Osteoblast (primary cell): ENCODE results near the gene HELZ. TPM values are rescaled to one million over a fixed set of nuclear protein-coding genes. Genes with fewer than 3 reads are reported as not detected.
A peak's percentile ranks its signal among the peaks of the same experiment; 100 is the strongest.

Source experiments
- DNase-seq: peaks from one replicate; pipeline ENCODE4 v3.0.0; 2011; ENCODE audit warnings: low spot score, mixed read lengths; ENCODE audit not compliant: insufficient read length; ENCODE audit errors: missing footprints
- H2AFZ ChIP-seq: 2 replicates; pipeline ENCODE4 v1.6.0; 2011; ENCODE audit warnings: mild to moderate bottlenecking, low read length
- H3K27ac ChIP-seq: 2 replicates; pipeline ENCODE4 v1.5.1; 2011; ENCODE audit warnings: mild to moderate bottlenecking, low read depth, low read length, moderate library complexity
- H3K27me3 ChIP-seq: 2 replicates; pipeline ENCODE4 v1.6.0; 2012; ENCODE audit warnings: mild to moderate bottlenecking, control low read depth, inconsistent platforms, low read length, moderate library complexity; ENCODE audit not compliant: insufficient read depth
- H3K36me3 ChIP-seq: 2 replicates; pipeline ENCODE4 v1.5.1; 2011; ENCODE audit warnings: mild to moderate bottlenecking, low read length, control low read depth, moderate library complexity; ENCODE audit not compliant: insufficient read depth
- H3K4me1 ChIP-seq: 2 replicates; pipeline ENCODE4 v1.5.1; 2011; ENCODE audit warnings: mild to moderate bottlenecking, low read length, control low read depth, moderate library complexity; ENCODE audit not compliant: insufficient read depth
- H3K4me2 ChIP-seq: 2 replicates; pipeline ENCODE4 v1.6.0; 2011; ENCODE audit warnings: mild to moderate bottlenecking, low read length; ENCODE audit not compliant: insufficient read depth
- H3K4me3 ChIP-seq: fragments of 200-600 bp; sonication (generic); 3 replicates; pipeline ENCODE4 v1.5.1; 2012; ENCODE audit warnings: mild to moderate bottlenecking, low read length, inconsistent platforms; ENCODE audit not compliant: insufficient read depth
- H3K79me2 ChIP-seq: 2 replicates; pipeline ENCODE4 v1.6.0; 2012; ENCODE audit warnings: mild to moderate bottlenecking, low read length, control low read depth, inconsistent platforms; ENCODE audit not compliant: insufficient read depth
- H3K9me3 ChIP-seq: 2 replicates; pipeline ENCODE4 v1.5.1; 2011; ENCODE audit warnings: low read depth, low read length, control low read depth
- H4K20me1 ChIP-seq: 2 replicates; pipeline ENCODE4 v1.6.0; 2012; ENCODE audit warnings: mild to moderate bottlenecking, low read length, control low read depth; ENCODE audit not compliant: insufficient read depth
- total RNA-seq: library from RNA; depleted of rRNA; stranded (reverse); fragments of >200 nt; gene quantifications from 2 replicates; pipeline ENCODE4 v1.2.3, GENCODE V29; 2012
- TF ChIP-seq, protein P1 (sequence below): IDR thresholded peaks from 2 replicates; pipeline ENCODE4 v1.5.1; 2011; ENCODE audit warnings: mild to moderate bottlenecking, low read depth, low read length, moderate library complexity; ENCODE audit errors: extremely low read depth

HELZ gene
- total RNA-seq, 1 donor, result 56.8 TPM

DNA sequence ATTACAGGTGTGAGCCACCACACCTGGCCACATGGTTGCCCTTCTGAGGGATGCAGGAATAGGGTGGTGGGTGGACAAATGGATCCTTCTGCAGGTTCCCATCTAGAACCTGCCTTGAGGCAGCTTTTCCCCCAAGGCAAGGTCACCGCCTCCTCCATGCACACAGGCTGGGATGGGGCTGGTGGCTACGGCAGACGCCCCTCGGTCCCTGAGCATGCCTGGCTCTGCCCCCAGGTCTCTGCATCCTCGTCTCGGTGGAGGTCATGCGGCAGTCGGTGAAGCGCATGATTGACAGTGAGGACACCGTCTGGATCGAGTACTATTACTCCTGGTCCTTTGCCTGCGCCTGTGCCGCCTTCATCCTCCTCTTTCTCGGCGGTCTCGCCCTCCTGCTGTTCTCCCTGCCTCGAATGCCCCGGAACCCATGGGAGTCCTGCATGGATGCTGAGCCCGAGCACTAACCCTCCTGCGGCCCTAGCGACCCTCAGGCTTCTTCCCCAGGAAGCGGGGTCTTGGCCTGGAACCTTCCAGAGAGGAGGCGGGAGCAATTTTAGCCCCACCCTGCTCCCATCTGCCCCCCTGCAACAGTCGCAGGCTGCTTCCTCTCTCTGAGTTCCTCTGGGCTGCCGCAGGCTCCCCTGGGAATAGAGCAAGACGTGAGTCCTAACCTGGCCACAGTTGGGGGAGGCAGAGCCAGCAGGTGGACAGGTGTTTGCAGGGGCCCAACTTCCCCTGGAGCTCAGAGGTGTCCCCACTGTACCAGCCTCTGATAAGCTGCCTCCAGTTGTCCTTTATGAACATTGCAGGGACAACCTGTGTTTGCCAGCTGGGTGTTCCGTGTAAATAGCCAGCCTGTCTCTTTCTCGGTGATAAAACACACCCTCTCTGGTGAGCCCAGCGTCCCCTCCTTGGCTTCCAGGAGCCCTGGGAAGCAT is 188.9 kb downstream of the HELZ start:
- Histone ChIP-seq H4K20me1 (no peaks in the 10 kb centered on the region), H3K4me2 (no peak overlapping the region), H3K27me3 (no peaks in the 10 kb centered on the region), H3K9me3 (no peaks in the 10 kb centered on the region), H3K79me2 (no peaks in the 10 kb centered on the region), H3K27ac (no peak overlapping the region), H3K4me3 (no peak overlapping the region), H3K36me3 (no peaks in the 10 kb centered on the region), H2AFZ (no peak overlapping the region), H3K4me1 (no peaks in the 10 kb centered on the region)
- no peak for DNase-seq
- TF ChIP-seq, protein P1, sequence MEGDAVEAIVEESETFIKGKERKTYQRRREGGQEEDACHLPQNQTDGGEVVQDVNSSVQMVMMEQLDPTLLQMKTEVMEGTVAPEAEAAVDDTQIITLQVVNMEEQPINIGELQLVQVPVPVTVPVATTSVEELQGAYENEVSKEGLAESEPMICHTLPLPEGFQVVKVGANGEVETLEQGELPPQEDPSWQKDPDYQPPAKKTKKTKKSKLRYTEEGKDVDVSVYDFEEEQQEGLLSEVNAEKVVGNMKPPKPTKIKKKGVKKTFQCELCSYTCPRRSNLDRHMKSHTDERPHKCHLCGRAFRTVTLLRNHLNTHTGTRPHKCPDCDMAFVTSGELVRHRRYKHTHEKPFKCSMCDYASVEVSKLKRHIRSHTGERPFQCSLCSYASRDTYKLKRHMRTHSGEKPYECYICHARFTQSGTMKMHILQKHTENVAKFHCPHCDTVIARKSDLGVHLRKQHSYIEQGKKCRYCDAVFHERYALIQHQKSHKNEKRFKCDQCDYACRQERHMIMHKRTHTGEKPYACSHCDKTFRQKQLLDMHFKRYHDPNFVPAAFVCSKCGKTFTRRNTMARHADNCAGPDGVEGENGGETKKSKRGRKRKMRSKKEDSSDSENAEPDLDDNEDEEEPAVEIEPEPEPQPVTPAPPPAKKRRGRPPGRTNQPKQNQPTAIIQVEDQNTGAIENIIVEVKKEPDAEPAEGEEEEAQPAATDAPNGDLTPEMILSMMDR, result no peak

DNA sequence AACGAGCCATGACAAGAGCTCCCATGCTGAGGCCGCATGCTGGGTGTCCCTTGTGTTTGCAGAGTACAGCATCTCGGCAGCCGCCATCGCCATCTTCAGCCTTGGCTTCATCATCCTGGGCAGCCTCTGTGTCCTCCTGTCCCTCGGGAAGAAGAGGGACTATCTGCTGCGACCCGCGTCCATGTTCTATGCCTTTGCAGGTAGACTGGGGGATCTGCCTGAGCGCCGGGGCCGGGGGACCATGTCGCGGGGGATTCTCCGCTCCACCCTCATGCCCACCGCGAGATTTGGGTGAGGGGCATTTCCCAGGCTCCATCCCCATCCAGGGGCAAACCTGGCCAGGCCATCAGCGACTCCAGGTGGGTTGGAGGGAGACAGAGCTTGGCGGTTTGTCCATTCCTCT is 190.0 kb downstream of the HELZ start:
- no peaks in the 10 kb centered on the region for H4K20me1 ChIP-seq
- no peak overlapping the region for H2AFZ ChIP-seq
- no peaks in the 10 kb centered on the region for H3K9me3 ChIP-seq
- H3K27ac ChIP-seq, result no peak overlapping the region
- no peaks in the 10 kb centered on the region for H3K36me3 ChIP-seq
- no peaks in the 10 kb centered on the region for H3K27me3 ChIP-seq
- H3K4me3 ChIP-seq, result no peak overlapping the region
- no peak overlapping the region for H3K4me2 ChIP-seq
- TF ChIP-seq, protein P1, result no peak
- DNase-seq, result no peak
- H3K4me1 ChIP-seq, result no peaks in the 10 kb centered on the region
- no peaks in the 10 kb centered on the region for H3K79me2 ChIP-seq

DNA sequence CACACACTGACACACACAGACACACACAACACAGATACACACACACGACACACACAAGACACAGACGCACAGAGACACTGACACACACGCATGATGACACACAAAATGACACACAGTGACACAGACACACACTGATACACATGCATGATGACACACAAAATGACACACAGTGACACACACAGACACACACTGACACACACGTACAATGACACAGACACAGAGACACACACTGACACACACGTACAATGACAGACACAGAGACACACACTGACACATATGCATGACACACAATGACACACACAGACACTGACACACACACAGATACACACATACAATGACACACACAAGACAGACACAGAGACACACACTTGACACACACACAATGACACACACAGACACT is 190.4 kb downstream of the HELZ start:
- Histone ChIP-seq H3K36me3 (no peaks in the 10 kb centered on the region), H4K20me1 (no peaks in the 10 kb centered on the region), H3K27ac (no peak overlapping the region), H3K9me3 (no peaks in the 10 kb centered on the region), H3K4me2 (no peak overlapping the region), H3K79me2 (no peaks in the 10 kb centered on the region), H3K4me3 (no peak overlapping the region), H2AFZ (no peak overlapping the region), H3K27me3 (no peaks in the 10 kb centered on the region), H3K4me1 (no peaks in the 10 kb centered on the region)
- DNase-seq, result no peak
- TF ChIP-seq, protein P1, result no peak

DNA sequence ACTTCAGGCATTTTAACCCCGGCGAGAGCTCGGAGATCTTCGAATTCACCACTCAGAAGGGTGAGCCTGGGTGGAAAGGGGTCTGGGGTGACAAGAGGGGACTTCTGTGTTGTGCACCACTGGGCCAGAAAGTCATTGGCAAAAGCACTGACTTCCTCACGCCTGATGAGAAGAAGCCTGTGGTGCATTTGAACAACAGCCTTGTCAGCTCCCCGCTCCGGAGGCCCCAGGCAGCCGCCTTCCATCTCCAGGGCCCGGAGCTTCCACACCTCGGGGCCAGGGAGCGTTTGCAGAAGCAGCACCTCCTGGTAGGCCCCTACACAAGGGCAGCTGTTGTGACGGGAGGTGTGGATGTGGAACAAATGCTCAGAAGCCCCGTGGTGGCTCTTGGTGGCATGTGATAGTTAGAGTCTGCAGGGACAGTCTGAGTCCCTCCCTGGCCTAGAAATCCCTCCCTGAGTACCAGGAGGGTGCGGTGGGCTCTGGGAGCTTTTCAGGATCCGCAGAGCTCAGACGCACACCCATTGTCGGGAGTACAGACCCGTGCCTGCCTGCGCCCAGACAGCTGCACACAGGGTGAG is 190.9 kb downstream of the HELZ start:
- DNase-seq, result peak; percentile 67
- H3K27me3 ChIP-seq, result no peaks in the 10 kb centered on the region
- no peak overlapping the region for H3K4me3 ChIP-seq
- no peak overlapping the region for H2AFZ ChIP-seq
- TF ChIP-seq, protein P1, result no peak
- H3K79me2 ChIP-seq, result no peaks in the 10 kb centered on the region
- no peaks in the 10 kb centered on the region for H4K20me1 ChIP-seq
- H3K4me1 ChIP-seq, result no peaks in the 10 kb centered on the region
- no peak overlapping the region for H3K27ac ChIP-seq
- peaks cover 3% of the 10 kb centered on the region for H3K9me3 ChIP-seq
- H3K36me3 ChIP-seq, result no peaks in the 10 kb centered on the region
- H3K4me2 ChIP-seq, result no peak overlapping the region
